GM21360 (cell line): ENCODE data around the gene ALK.
"Not testable (repeated sequence)": the region's sequence is repeated elsewhere in the genome, so short reads cannot be mapped to it uniquely, and the experiment has no call there.

Experiments
- ATAC-seq: cut with Tn5 transposase; IDR thresholded peaks from one replicate; pipeline ENCODE4 v1.9.1; 2021; ENCODE audit warnings: mild to moderate bottlenecking, moderate library complexity; ENCODE audit not compliant: unreplicated experiment

ALK gene

GRCh38 chr2:29844713-29845326 is 76.6 kb downstream of the ALK start:
- ATAC-seq: no peak

- no peak for ATAC-seq
Measured at GRCh38 chr2:29841386-29842004, 79.9 kb downstream of the ALK start.

- no peak for ATAC-seq
Measured at GRCh38 chr2:29839306-29839705, 82.1 kb downstream of the ALK start.

- no peak for ATAC-seq
Measured at GRCh38 chr2:29837925-29838324, 83.5 kb downstream of the ALK start.

GRCh38 chr2:29834624-29835023 is 86.8 kb downstream of the ALK start:
- no peak for ATAC-seq

GRCh38 chr2:29834036-29834540 is 87.3 kb downstream of the ALK start:
- no peak for ATAC-seq

- ATAC-seq: no peak
Measured at GRCh38 chr2:29831560-29831959, 89.8 kb downstream of the ALK start.

- ATAC-seq: no peak
Measured at GRCh38 chr2:29829841-29830240, 91.5 kb downstream of the ALK start.

- not testable (repeated sequence) for ATAC-seq
Measured at GRCh38 chr2:29824145-29824544, 97.2 kb downstream of the ALK start.

- no peak for ATAC-seq
Measured at GRCh38 chr2:29821591-29821990, 99.8 kb downstream of the ALK start.

- no peak for ATAC-seq
Measured at GRCh38 chr2:29819570-29819969, 101.8 kb downstream of the ALK start.

- ATAC-seq: no peak
Measured at GRCh38 chr2:29817801-29818680, 103.3 kb downstream of the ALK start.

- ATAC-seq: no peak
Measured at GRCh38 chr2:29817299-29817698, 104.1 kb downstream of the ALK start.

GRCh38 chr2:29816651-29817050 is 104.7 kb downstream of the ALK start:
- no peak for ATAC-seq

- no peak for ATAC-seq
Measured at GRCh38 chr2:29811378-29811777, 110.0 kb downstream of the ALK start.

- no peak for ATAC-seq
Measured at GRCh38 chr2:29810956-29811355, 110.4 kb downstream of the ALK start.

- ATAC-seq: no peak
Measured at GRCh38 chr2:29808321-29808720, 113.1 kb downstream of the ALK start.

GRCh38 chr2:29807082-29807481 is 114.3 kb downstream of the ALK start:
- no peak for ATAC-seq

GRCh38 chr2:29806461-29806860 is 114.9 kb downstream of the ALK start:
- ATAC-seq: no peak

GRCh38 chr2:29804671-29805070 is 116.7 kb downstream of the ALK start:
- no peak for ATAC-seq

- no peak for ATAC-seq
Measured at GRCh38 chr2:29803537-29803936, 117.8 kb downstream of the ALK start.

GRCh38 chr2:29802986-29803385 is 118.4 kb downstream of the ALK start:
- no peak for ATAC-seq
